ENCODE measurements around the gene BIRC6.

DNA sequence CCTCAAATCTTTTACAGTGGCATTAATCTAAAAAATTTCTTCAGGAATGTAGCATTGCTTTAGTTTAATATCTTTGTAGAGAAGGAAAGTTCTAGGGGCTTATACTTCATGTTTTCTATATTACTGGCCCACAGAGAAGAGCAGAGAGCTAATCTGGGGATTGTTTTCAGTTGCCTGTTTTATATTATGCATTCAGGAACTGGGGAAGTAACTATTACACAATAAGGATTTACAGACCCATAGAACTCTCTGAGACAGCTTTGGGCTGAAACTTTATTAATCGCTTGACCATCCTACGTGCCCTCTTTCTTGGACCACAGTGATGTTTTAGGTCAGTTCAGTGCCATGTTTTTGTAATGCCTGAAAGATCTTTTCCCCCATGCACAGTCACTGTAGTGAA is 29.9 kb downstream of the BIRC6 start:
- TF ChIP-seq CTCF (IDR thresholded peaks at IDR 0.05) (no peak), POLR2A (IDR thresholded peaks at IDR 0.05) (no peak)
